ENCODE results near the gene TPCN2.

TPCN2 gene

GRCh38 chr11:69113226-69113625 is 64.5 kb downstream of the TPCN2 start:
- DNase-seq (ENCODE audit: low read depth), result no peak

DNA sequence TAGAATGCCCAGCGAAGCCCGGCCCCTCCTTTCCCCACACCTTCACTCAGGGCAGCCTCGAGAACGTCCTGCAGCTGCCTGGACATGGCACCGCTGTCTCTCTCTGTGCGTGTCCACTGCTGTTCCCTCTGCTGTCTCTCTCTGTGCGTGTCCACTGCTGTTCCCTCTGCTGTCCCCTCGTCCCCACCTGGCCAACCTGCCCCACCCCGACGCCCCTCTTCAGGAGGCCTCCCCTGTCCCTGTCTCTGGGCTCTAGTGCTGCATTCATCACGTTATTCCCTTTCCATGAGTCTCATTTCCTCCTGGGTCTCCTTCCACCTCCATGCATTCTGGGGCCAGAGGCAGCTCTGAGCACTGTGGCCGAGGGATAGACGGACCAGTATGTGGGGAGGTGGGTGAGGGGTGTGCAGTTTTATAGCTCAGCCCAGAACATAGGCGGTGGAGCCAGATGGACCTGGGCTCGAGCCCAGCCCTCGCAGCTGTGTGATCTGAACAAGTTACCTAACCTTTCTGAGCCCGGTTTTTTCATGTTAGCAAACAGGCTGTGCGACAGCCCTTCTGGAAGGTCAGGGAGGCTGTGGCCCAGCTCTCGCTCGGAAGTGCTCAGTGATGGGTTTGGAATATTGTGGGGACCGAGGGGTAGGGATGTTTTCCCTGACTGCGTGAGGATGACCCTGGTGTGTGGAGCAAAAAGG is 65.1 kb downstream of the TPCN2 start:
- DNase-seq (ENCODE audit: low read depth), result no peak

DNA sequence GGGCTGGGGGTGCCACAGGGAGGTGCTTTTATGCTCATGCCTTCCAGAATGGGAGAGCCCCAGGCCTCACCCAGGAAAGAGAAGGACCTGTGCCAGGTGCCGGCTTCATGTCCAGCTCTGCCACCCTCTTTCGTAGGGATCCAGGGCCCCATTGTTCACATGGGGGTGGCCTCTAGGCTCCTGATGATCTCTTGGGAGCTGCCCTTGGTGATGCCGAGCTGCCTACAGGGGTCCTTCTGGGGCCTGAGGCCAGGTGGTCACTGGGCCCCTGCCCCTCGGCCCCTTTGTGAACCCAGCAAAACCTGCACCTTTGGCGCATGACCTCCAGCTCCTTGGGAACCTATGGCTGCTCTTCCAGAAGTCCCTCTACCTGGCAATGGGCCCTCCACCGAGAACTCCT is 65.6 kb downstream of the TPCN2 start:
- DNase-seq (ENCODE audit: low read depth), result no peak

DNA sequence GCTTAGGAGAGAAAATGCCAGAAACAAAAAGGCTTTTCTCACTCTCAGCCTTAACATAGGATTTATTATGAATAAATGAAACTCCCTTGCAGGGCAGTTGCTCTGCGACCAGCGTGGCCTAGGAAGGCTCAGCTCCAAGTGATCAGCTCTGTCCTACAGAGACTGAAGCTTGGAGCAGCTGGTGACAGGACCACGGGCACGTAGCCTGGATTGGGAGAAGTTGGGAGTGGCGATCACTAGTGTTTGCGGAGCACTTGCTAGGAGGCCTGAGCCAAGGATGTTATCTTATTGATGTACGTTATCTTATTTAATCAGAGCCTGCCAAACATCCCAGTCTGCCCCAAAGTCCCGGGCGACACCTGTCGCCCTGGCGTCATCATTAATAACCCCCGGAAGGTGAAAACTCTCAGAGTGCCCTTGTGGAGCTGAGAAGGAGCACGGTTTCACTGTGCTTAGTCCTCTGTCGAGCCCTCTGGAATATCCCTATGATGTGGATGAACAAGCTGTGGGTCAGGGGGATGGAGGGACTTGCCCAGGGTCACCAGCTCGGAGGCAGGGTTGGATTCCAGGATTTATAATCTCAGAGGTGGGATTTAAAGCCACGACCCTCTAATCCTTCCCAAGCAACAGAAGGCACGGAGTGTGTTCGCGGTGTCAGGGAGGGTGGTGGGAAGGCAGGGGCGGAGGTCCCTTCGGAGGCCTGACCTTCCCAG is 66.2 kb downstream of the TPCN2 start:
- DNase-seq (ENCODE audit: low read depth), result no peak

DNA sequence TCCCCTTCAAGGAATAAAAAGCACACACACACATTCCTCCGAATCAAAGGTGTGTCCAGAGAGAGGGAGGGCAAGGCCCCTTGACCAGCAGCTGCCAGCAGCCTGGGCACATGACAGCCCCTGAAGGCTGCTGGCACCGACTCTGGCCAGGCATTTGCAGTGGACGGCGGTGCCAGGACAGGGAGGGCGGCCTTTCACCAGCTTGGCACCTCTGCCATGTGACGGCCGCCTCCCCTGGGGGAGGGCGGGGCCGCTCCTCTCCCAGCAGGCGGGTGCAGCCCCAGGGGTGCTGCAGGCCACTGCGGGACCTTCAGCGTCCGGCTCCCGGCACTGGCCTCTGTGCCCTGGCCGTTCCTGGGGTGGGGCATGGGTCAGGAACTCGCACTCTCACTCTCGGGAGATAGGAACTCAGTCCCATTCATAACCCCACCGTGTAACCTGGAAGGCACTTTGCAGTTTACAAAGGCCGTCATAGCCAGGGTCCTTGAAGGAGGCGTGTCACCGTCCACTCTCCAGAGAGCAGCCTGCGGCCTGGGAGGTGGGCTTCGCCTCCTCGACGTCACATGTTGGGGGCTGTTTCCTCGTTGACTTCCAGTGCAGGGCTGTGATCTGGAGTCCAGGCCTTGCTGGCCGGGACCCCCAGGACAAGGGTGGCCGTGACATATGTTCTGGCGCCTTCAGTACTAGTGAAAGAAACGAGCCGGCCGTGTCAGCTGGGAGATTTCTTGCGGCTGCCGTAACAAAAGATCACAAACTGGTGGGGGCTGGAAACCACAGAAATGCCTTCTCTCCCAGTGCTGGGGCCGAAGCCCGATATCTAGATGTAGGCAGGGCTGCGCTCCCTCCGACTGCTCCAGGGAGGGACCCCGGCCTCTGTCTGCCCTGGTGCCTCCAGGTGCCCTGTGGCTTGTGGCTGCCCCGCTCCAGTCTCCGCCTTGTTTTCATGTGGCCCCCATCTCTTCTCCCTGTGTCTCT is 67.1 kb downstream of the TPCN2 start:
- no peak for DNase-seq (ENCODE audit: low read depth)

GRCh38 chr11:69116671-69117070 is 67.9 kb downstream of the TPCN2 start:
- no peak for DNase-seq (ENCODE audit: low read depth)

DNA sequence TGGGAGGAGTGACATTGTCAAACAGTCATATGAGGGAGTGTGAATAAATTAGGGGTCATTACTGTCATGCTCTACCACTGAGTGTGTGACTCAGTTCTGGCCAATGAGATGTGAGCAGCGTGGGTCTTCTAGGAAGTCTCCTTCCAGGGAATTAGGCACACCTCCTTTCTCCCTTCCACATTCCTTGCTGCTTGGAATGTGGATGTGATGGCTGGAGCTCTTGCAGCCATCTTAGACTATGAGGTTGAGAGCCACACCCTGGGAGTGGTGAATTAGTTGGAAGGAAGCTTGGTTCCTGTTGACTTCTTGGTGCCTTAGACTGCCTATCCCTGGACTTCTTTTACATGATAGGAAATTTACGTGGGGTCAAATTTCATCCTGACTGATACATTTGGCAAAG is 70.5 kb downstream of the TPCN2 start:
- no peak for DNase-seq (ENCODE audit: low read depth)

DNA sequence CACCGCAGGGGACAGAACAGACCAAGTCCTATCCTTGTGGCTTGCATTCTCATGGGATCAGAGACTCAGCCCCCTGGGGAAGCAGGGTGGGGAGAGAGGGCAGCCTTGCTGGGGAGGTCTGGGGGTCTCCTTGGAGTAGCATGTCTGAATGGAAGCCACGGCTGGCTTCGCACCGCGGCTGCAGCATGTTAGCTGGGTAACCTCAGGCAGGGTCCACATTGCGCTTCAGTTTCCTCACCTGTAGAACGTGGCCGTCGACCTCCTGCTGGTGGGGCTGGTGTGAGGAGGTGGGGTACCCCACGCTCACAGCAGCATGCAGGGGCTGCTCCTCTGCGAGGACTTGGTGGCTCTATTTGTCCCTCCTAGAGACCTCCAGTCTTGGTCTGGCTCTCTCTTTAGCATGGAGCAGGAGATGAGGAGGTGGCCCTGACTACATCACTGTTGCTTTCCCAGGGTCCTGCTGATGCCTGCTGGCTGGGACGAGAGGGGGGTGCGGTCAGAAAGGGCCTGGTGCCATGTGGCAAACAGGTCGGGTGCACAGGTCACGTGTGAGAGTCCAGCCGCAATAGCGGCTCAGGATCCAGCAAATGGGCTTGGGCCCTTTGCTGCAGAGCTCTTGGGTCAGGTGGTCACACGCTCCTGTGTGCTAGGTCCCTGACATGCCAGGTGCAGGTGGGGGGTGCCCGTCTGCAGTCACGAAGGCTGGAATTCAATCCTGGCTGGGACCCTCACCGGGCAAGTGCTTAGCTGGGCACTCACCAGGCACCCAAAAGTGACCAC is 71.6 kb downstream of the TPCN2 start:
- DNase-seq (ENCODE audit: low read depth), result no peak

GRCh38 chr11:69121021-69121420 is 72.3 kb downstream of the TPCN2 start:
- DNase-seq (ENCODE audit: low read depth), result no peak

DNA sequence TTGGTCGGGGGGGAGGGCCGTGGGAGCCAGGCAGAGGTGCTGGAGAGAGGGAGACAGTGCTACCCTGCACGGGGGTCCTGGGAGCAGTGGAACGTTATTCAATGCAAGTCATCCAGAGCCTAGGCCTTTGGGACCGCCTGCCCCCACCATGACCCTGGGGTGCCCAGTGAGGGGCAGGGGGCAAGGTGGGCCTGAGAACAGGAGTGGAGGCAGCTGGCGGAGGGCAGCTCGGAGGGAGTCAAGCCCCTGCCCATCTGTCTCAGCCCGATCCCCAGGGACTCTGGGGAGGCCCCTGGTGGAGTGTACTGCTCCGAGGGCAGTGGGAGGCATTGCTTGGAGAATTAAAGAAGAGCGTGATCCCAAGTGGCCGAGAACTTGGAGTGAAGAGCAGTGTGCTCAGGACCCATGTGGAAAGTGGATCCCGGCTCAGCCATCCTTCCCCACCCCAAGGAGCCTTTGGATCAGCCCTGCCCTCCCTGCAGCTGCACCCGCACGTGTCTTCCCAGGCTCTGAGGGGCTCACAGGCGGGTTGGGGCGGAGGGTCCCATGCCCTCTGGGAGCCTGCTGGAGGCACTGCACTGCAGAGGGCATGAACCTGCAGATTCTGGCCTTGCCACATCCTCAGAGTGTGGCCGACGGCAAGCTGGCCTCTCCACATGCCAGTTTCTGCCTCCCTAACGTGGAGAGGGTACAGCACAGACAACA is 73.0 kb downstream of the TPCN2 start:
- DNase-seq (ENCODE audit: low read depth), result no peak

DNA sequence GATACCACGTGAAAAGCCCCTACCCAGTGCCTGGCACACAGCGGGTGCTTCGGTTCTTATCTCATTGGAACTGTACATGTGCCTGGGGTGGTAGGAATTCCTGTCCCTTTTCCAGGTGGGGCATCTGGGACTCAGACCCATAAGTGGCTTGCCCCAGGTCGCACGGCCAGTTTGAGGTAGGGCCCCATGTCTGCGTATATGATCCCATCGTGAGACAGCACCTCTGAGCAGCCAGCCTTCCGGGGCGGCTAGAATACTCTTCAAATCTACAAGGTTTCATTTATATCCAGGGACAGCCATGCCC is 73.5 kb downstream of the TPCN2 start:
- no peak for DNase-seq (ENCODE audit: low read depth)

DNA sequence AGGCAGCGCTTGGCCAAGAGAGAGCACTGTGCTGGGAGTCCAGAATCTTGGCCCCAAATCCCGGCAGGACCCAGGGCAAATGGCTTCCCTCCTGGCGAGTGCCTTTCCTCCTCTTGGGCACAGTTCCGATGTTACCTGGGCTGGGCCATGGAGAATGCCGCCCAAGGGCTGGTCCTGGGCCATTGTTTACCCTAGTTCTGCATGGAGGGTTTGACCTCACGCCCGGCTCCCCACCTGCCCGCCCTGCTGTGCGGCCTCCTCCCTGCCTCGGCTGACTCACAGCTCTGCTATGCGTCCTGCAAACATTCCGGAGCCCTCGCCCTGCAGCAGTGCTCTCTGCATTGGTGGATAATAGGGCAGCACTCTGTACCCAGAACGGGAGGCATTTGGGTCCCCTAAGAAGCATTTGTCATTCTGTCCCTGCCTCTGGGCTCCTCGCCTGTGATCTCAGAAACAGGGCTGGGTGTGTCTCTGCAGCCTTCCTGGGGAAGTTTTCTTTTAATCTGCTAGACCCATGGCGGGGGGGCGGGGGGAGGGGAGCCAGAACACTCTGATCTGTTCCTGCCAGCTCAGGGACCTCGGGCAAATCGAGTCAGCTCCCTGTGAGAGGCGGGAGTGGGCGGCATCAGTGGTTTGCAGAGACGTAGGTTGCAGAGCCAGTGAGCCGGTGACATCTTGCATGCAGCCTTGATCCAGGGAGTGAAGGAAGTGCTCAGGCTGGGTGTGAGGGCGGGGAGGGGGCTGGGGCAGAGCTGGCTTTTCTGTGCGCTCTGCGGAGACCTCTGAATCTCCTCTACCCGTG is 74.1 kb downstream of the TPCN2 start:
- DNase-seq (ENCODE audit: low read depth), result peak; percentile 89

DNA sequence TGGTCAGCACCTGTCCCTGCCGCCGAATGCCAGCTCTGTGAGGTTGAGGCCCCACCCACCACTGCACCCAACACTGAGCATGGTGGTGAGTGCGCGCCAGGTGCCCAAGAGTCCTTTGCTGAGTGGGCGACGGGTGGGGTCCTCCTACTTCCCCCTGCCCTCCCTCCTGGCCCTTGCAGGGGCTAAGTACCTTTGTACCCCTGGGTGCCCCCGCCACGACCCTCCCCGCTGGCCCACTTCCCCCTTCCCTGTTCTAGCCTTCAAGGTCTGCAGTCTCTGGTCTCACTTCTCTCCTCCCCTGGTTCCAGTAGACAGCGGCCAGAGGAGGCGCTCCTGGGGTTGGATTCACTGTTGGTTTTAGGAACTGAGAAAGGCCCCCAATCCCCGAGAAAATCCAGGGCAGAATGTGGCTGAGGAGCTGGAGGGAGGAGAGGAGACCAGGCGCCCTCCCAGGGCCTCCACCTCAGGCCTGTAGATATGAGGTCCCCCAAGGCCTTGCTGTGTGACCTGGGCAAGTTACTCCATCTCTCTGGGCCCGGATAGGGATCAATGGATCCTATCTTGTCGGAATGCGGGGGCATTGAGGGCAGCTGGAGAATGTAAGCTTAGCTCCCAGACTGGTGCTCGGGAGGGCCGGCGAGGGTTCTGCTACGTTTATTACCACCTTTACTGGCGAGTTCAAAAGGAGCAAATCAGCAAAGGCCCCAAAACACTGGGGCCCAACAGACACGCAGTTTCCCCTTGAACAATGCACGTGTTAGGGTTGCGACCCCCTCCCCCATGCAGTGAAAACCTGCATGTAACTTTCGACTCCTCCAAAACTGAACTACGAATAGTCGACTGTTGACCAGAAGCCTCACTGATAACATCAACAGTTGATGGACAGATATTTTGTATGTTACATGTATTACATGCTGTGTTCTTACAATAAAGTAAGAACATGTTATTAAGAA is 75.1 kb downstream of the TPCN2 start:
- DNase-seq (ENCODE audit: low read depth), result no peak

DNA sequence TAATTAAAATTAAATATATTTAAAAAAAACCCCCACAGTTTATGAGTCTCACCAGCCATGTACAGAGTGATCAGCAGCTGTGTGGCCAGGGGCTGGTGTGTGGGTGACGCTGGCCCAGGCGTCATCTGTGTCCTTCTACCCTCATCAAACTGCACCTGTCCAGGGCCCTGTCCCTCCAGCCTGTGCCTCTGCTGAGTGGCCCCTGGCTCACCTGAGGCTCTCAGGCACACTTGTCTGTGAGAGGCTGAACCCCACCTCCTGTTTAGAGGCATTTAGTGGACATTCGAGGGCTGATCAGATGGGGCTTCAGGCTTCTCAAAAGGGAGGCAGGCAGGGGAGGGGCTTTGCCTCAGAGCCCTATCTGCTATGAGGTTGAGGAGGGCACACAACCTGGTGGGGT is 77.1 kb downstream of the TPCN2 start:
- DNase-seq (ENCODE audit: low read depth), result no peak

GRCh38 chr11:69126286-69126685 is 77.6 kb downstream of the TPCN2 start:
- no peak for DNase-seq (ENCODE audit: low read depth)

GRCh38 chr11:69127081-69127850 is 78.5 kb downstream of the TPCN2 start:
- DNase-seq (ENCODE audit: low read depth), result no peak

DNA sequence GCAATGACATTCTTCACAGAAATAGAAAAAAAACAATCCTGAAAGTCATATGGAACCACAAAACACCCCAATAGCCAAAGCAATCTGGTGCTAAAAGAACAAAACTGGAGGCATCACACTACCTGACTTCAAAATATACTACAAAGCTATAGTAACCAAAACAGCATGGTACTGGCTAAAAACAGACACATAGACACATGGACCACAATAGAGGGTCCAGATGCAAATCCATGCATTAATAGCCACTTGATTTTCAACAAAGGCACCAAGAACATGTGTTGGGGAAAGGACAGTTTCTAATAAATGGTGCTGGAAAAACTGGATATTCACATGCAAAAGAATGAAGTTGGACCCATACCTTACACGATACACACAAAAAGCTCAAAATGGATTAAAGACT is 79.2 kb downstream of the TPCN2 start:
- DNase-seq (ENCODE audit: low read depth), result no peak

DNA sequence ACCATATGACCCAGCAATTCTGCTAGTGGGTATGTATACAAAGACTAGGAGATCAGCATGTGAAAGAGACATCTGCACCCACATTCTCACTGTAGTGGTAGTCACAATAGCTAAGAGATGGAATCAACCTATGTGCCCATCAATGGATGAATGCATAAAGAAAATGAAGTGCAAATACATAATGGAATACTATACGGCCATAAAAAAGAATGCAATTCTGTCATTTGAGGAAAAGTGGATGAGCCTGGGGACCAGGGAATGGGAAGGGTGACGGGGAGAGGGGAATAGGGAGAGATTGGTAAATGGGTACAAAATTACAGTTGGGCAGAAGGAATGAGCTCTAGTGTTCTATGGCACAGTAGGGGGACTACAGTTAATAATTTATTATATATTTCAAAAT is 80.3 kb downstream of the TPCN2 start:
- no peak for DNase-seq (ENCODE audit: low read depth)

GRCh38 chr11:69129647-69130046 is 80.9 kb downstream of the TPCN2 start:
- DNase-seq (ENCODE audit: low read depth), result no peak

Data from HS-27A (cell line).